ENCODE data around the gene PLCB1. TPM values are rescaled to one million over a fixed set of nuclear protein-coding genes. Genes with fewer than 3 reads are reported as not detected.

The PLCB1 gene
- total RNA-seq, 1 experiment from 2014 or later: 6.0 TPM

DNA sequence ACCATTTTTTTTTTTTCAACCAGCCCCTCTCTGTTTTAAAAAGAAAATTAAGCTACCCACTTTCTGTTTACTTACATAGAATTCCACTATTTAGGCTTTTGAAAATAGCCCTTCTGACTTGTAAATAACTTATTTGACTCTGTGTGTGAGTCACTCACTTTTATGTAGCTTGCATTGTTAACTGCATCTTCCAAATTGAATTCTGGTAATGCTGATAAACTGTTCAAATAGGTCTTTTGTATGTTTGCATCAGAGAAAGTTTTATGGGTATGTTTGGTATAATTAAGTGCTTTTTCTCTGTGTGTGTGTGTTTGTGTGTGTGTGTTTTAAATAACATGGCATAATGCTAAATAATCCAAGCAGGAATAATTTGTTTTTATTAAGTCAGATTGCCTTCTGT lies 360.1 kb downstream of the PLCB1 start:
- no peak overlapping the region for H3K27ac Mint-ChIP-seq (ENCODE audit: unreplicated experiment)
- DNase-seq: no peak
- CTCF ChIA-PET: interaction anchor here (0.7 kb wide), 1 partner anchor 428 kb away, joined by 4 read pairs; no protein-coding TSS in a partner anchor
- no peaks in the 10 kb centered on the region for H3K9me3 Mint-ChIP-seq (ENCODE audit: low read depth, unreplicated experiment)
- no peak overlapping the region for H3K4me3 Mint-ChIP-seq (ENCODE audit: low read depth, unreplicated experiment)
- peaks cover 22% of the 10 kb centered on the region for H3K27me3 Mint-ChIP-seq (ENCODE audit: unreplicated experiment)
- BruUV-seq (replicated peaks): no TSS peak
- no peaks in the 10 kb centered on the region for H3K4me1 Mint-ChIP-seq (ENCODE audit: low read depth, unreplicated experiment)
- H3K36me3 Mint-ChIP-seq (ENCODE audit: insufficient read depth, unreplicated experiment): no peaks in the 10 kb centered on the region
- no peak for TF ChIP-seq CTCF (IDR thresholded peaks at IDR 0.05; ENCODE audit: unreplicated experiment)
- intact Hi-C loops (cut with micrococcal nuclease; ENCODE audit: unreplicated experiment): no loop called here

DNA sequence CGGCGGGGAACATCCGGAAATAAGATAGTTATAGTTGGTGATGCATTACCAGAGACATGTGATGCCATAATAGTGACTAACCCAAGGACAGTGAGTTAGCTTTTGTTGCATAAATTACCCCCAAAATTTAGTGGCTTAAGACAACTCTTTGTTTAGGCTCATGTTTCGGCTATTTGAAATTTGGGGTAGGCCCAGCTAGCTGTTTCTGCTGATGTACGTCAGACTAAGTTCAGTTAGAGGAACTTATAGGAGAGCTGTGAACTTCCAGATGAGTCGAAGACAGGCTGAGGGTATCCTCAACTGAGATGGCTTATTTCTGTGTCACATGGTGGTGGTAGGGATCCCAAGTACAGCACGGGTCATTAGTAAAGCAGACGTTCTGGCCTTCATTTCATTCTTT lies 366.5 kb downstream of the PLCB1 start:
- no TSS peak for BruUV-seq (replicated peaks)
- H3K36me3 Mint-ChIP-seq (ENCODE audit: insufficient read depth, unreplicated experiment): no peaks in the 10 kb centered on the region
- no peaks in the 10 kb centered on the region for H3K9me3 Mint-ChIP-seq (ENCODE audit: low read depth, unreplicated experiment)
- no peaks in the 10 kb centered on the region for H3K4me1 Mint-ChIP-seq (ENCODE audit: low read depth, unreplicated experiment)
- H3K27me3 Mint-ChIP-seq (ENCODE audit: unreplicated experiment): peaks cover 22% of the 10 kb centered on the region
- TF ChIP-seq CTCF (IDR thresholded peaks at IDR 0.05; ENCODE audit: unreplicated experiment): no peak
- DNase-seq: no peak
- CTCF ChIA-PET: no interaction called here
- intact Hi-C loops (cut with micrococcal nuclease; ENCODE audit: unreplicated experiment): no loop called here
- H3K27ac Mint-ChIP-seq (ENCODE audit: unreplicated experiment): no peak overlapping the region
- no peak overlapping the region for H3K4me3 Mint-ChIP-seq (ENCODE audit: low read depth, unreplicated experiment)

- H3K4me3 Mint-ChIP-seq (ENCODE audit: low read depth, unreplicated experiment): no peak overlapping the region
- intact Hi-C loops (cut with micrococcal nuclease; ENCODE audit: unreplicated experiment): no loop called here
- no peak for TF ChIP-seq CTCF (IDR thresholded peaks at IDR 0.05; ENCODE audit: unreplicated experiment)
- H3K9me3 Mint-ChIP-seq (ENCODE audit: low read depth, unreplicated experiment): peaks cover 3% of the 10 kb centered on the region
- no peak for DNase-seq
- no peaks in the 10 kb centered on the region for H3K4me1 Mint-ChIP-seq (ENCODE audit: low read depth, unreplicated experiment)
- CTCF ChIA-PET: no interaction called here
- no peaks in the 10 kb centered on the region for H3K27me3 Mint-ChIP-seq (ENCODE audit: unreplicated experiment)
- H3K27ac Mint-ChIP-seq (ENCODE audit: unreplicated experiment): no peak overlapping the region
- no TSS peak for BruUV-seq (replicated peaks)
- H3K36me3 Mint-ChIP-seq (ENCODE audit: insufficient read depth, unreplicated experiment): no peaks in the 10 kb centered on the region
Measured at GRCh38 chr20:8504030-8504429, 372.0 kb downstream of the PLCB1 start.

DNA sequence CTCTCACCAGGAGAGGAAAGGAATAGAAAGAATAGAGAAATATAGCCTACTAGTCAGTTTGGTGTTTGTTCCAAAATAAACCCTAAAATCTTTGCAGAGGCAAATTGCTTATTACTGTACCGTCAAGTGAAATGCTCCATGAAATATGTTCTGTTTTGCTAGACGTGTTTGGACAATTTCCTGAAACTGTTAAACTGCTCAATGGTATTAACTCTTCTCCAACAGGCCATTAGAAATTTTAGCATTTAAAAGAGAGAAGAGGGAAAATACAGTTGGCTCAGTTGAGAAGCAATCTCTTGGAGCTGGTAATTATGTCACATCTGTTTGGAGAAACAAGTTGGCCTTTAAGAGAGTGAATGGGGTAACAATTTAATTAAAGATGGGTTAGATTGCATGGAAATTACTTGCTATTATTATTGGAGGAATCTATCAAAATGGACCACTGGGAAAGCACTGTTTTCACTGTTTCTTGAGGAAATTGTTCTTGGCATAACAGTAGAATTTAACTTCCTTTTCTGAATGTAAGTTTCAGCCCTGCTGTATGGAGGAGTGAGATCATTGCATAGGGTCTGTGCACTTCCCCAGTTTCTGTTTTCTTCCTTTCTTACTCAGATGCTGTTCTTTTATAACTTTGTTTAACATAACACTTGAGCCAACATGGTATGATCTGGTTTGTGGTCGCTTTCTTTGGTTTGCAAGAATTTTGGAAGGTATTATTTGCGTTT lies 373.6 kb downstream of the PLCB1 start:
- no peak overlapping the region for H3K4me3 Mint-ChIP-seq (ENCODE audit: low read depth, unreplicated experiment)
- CTCF ChIA-PET: no interaction called here
- peaks cover 3% of the 10 kb centered on the region for H3K9me3 Mint-ChIP-seq (ENCODE audit: low read depth, unreplicated experiment)
- H3K36me3 Mint-ChIP-seq (ENCODE audit: insufficient read depth, unreplicated experiment): no peaks in the 10 kb centered on the region
- no peaks in the 10 kb centered on the region for H3K27me3 Mint-ChIP-seq (ENCODE audit: unreplicated experiment)
- no peak for TF ChIP-seq CTCF (IDR thresholded peaks at IDR 0.05; ENCODE audit: unreplicated experiment)
- no TSS peak for BruUV-seq (replicated peaks)
- H3K27ac Mint-ChIP-seq (ENCODE audit: unreplicated experiment): no peak overlapping the region
- intact Hi-C loops (cut with micrococcal nuclease; ENCODE audit: unreplicated experiment): no loop called here
- H3K4me1 Mint-ChIP-seq (ENCODE audit: low read depth, unreplicated experiment): no peaks in the 10 kb centered on the region
- no peak for DNase-seq

All from Calu3 (cell line).